ENCODE results near the gene DPP6.

DNA sequence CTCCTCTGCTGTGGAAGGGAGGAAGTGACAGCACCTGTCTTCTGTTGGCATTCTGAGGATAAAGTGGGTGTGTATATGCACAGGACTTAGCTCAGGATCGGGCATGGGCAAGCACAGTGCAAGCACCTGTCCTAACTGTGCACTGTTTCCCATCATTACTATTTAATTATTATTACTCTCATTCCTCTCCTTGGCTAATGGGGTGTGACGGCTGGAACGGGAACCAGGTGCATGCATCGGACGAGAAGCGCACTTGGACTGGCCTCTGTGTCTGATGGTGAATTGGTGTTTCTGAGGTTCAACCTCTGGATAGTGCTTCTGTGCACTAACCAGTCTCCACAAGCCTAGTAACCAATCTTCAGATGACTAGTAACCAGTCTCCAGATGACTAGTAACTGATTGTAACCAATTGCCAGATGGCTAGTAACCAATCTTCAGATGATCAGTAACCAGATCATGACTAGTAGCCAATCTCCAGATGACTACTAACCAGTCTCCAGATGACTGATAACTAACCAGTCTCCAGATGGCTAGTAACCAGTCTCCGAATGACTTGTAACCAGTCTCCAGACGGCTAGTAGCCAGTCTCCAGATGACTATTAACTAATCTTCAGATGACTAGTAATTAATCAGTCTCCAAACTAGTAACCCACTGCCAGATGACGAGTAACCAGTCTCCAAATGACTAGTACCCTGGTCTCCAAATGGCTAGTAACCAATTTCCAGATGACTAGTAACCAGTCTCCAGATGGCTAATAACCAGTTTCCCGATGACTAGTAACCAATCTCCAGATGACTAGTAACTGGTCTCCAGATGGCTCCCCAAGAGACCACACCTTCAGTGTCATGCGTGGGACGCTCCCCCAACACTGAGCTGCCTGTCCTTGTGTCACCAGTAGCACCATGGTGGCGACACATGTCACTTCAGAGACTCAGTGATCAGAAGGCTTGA, 864.9 kb downstream of the DPP6 start:
- TF ChIP-seq, protein P1, sequence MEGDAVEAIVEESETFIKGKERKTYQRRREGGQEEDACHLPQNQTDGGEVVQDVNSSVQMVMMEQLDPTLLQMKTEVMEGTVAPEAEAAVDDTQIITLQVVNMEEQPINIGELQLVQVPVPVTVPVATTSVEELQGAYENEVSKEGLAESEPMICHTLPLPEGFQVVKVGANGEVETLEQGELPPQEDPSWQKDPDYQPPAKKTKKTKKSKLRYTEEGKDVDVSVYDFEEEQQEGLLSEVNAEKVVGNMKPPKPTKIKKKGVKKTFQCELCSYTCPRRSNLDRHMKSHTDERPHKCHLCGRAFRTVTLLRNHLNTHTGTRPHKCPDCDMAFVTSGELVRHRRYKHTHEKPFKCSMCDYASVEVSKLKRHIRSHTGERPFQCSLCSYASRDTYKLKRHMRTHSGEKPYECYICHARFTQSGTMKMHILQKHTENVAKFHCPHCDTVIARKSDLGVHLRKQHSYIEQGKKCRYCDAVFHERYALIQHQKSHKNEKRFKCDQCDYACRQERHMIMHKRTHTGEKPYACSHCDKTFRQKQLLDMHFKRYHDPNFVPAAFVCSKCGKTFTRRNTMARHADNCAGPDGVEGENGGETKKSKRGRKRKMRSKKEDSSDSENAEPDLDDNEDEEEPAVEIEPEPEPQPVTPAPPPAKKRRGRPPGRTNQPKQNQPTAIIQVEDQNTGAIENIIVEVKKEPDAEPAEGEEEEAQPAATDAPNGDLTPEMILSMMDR (IDR thresholded peaks at IDR 0.05): no peak
- TF ChIP-seq EZH2 (IDR thresholded peaks at IDR 0.05; ENCODE audit: borderline replicate concordance, insufficient read depth, low read depth, low read length, poor library complexity, severe bottlenecking): no peak

Data from B cell (primary cell).